Left renal pelvis (tissue), 4 donors: ENCODE data around the gene MRPS6. TPM values are rescaled to one million over a fixed set of nuclear protein-coding genes. Genes with fewer than 3 reads are reported as not detected.

Experiments
- polyA plus RNA-seq, 4 donors: library from polyadenylated mRNA; unstranded; fragments of 120-200 nt; gene quantifications; one replicate each; pipeline ENCODE4 v1.2.1, GENCODE V29; 2013; ENCODE audit not compliant: insufficient read length in 4 of 4

Gene MRPS6
- polyA plus RNA-seq, 4 donors = 68.0 to 154 (median 129) TPM

Other genes with a start within 250 kb of the MRPS6 start
- 100 to 1,000 TPM; 214 to 392 (median 345) TPM for gene ATP5PO, start 157.8 kb upstream of the MRPS6 start, polyA plus RNA-seq
- gene SLC5A3, start within 50 bp of the MRPS6 start, polyA plus RNA-seq = 10 to 100 TPM; 17.4 to 48.9 (median 44.4) TPM